C4-2B (cell line): ENCODE measurements around the gene INPP4B.
A peak's percentile ranks its signal among the peaks of the same experiment; 100 is the strongest.

Experiments used
- H3K27ac ChIP-seq: fragments of 450-650 bp; 2 replicates; pipeline ENCODE4 v1.5.1; 2017
- ZFX ChIP-seq: fragments of 450-650 bp; IDR thresholded peaks from 2 replicates; pipeline ENCODE4 v1.6.1; 2017
- TF ChIP-seq, protein P1 (sequence below): fragments of 450-650 bp; conservative IDR thresholded peaks from 2 replicates; pipeline ENCODE4 v1.5.1; 2017; ENCODE audit warnings: mild to moderate bottlenecking

Gene INPP4B

GRCh38 chr4:142443469-142443868, 402.6 kb downstream of the INPP4B start:
- no peak overlapping the region for H3K27ac ChIP-seq
- TF ChIP-seq ZFX: no peak
- TF ChIP-seq, protein P1, sequence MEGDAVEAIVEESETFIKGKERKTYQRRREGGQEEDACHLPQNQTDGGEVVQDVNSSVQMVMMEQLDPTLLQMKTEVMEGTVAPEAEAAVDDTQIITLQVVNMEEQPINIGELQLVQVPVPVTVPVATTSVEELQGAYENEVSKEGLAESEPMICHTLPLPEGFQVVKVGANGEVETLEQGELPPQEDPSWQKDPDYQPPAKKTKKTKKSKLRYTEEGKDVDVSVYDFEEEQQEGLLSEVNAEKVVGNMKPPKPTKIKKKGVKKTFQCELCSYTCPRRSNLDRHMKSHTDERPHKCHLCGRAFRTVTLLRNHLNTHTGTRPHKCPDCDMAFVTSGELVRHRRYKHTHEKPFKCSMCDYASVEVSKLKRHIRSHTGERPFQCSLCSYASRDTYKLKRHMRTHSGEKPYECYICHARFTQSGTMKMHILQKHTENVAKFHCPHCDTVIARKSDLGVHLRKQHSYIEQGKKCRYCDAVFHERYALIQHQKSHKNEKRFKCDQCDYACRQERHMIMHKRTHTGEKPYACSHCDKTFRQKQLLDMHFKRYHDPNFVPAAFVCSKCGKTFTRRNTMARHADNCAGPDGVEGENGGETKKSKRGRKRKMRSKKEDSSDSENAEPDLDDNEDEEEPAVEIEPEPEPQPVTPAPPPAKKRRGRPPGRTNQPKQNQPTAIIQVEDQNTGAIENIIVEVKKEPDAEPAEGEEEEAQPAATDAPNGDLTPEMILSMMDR: no peak

DNA sequence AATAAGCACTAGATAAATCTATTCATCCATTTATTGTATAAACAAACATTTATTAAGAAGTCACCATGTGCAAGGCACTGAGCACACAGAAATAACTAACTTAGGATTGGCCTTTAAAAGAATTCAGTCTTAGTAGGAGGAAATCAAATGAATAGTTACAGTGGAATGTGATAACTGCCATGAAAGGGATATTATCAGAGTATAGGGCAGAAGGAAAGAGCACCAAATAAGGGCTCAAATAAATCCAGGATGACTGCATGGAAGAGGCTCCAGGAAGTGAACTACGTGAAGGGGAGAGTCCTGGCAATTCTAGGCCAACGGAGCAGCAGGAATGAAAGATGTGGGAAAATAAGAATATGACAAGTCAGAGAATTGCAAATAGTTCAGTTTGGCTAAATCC, 406.0 kb downstream of the INPP4B start:
- no peak overlapping the region for H3K27ac ChIP-seq
- TF ChIP-seq, protein P1: no peak
- no peak for TF ChIP-seq ZFX

DNA sequence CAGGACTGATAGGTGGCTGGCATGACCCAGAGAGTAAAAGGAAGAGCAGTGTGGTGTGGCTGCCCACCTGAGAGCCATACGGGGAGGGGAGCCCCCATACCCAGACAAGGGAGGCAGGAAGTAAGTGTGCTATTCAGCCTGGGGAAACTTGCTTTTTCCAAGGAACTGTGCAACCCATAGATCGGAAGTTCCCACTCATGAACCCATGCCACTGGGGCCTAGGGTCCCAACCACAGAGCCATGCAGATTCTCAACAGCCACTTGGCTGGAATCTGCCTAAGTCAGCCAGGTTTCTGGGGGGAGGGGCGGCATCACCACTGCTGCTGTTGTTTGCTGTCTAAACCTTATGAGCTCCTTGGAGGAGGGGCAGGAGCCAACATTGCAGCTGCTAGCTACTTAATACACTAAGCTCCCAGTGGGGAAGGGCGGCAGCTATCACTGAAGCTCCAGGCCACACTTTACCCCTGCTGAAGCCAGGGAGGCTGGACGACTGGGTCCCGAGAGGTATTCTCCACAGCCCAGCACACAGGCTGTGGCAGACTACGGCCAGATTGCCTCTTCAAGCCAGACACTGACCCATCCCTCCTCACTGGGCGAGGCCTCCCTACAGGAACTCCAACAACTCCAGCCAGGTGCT, 410.4 kb downstream of the INPP4B start:
- H3K27ac ChIP-seq: no peak overlapping the region
- no peak for TF ChIP-seq ZFX
- TF ChIP-seq, protein P1: no peak

DNA sequence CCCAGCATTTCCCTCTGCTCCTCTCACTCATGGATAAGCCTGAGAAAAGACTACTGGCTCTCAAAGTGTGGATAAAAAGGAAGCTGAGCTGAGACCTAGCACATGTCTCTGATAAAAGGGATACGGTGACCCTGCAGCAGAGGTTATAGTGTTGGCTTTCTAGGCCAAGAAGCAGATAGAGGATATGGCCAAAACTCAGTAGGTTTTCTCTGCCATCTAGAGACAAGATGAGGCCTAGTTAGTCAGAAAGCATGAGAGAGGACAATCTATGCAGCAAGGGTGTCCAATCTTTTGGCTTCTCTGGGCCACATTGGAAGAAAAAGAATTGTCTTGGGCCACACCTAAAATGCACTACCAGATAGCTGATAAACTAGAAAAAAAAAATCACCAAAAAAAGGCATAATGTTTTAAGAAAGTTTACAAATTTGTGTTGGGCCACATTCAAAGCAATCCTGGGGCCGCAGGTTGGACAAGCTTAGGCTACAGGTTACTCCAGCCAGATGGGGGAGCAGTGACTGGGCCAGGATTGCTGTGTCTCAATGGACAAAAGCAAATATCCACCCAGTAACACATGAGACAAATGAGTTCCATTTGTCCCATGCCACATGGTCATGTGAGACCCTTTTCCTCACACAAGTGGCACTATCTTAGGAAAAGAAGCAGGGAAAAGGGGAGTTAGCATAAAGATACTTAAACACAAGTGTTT, 411.4 kb downstream of the INPP4B start:
- no peak for TF ChIP-seq ZFX
- TF ChIP-seq, protein P1: peak; percentile 16
- no peak overlapping the region for H3K27ac ChIP-seq

DNA sequence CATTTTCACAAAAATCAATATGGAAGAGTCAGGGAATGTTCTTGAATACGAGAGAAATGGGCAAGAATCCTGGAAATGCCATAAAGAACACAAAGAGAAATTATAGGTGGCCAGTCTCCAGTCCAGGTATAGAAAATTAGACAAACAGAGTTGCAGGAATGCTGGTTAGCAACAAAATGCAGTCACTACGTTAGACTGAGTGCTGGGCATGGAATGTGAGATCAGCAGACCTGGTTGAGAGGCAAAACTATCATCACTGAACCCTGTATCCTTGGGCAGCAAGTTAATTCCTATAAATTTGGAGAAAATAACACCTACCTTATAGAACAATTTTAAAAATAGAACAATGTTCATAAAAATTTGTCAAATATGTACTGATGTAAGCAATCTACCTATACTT, 417.4 kb downstream of the INPP4B start:
- H3K27ac ChIP-seq: no peak overlapping the region
- TF ChIP-seq ZFX: no peak
- TF ChIP-seq, protein P1: no peak

GRCh38 chr4:142427456-142427855, 418.6 kb downstream of the INPP4B start:
- H3K27ac ChIP-seq: no peak overlapping the region
- no peak for TF ChIP-seq ZFX
- TF ChIP-seq, protein P1: no peak

DNA sequence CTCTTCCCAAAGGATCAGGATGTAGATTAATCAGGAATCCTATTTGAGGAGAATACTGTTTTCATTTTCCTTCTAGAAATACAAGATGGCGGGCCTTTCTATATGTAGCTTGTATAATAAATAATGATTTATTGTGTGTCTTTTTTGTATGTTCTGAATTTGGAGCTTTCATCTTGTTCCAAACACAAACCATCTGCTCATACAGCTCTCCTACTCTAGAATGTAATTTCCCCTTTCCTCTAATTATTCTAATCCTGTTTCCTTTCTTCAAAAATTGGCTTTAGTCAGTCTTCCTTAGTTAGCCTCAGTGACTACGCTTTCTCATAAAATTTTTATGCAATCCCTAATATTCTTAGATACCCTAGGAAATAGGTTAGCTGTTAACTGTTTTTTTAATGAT, 422.2 kb downstream of the INPP4B start:
- TF ChIP-seq, protein P1: no peak
- no peak for TF ChIP-seq ZFX

More for the DNA sequence above, 422.2 kb downstream of the INPP4B start:
- H3K27ac ChIP-seq: no peak overlapping the region
